Lung (tissue), 12 donors: ENCODE data around the gene SLC29A4. TPM values are rescaled to one million over a fixed set of nuclear protein-coding genes. Genes with fewer than 3 reads are reported as not detected.

Experiments used
- ATAC-seq: fragments of 200-7000 bp; cut with Tn5 transposase; one replicate; pipeline ENCODE4 v1.9.1; 2020; ENCODE audit warnings: moderate number of reproducible peaks; ENCODE audit not compliant: insufficient read depth, low FRiP score
- DNase-seq, 3 donors: peaks; one replicate each; pipeline ENCODE4 v3.0.0-alpha.2; 2013 to 2017
- H3K27ac ChIP-seq, 2 donors: one replicate each; pipeline ENCODE4 v1.5.1; 2013; ENCODE audit warnings: mild to moderate bottlenecking in 2 of 2, moderate library complexity in 2 of 2, control low read depth in 1 of 2, inconsistent platforms in 1 of 2, low read depth in 1 of 2, low read length in 1 of 2
- H3K27me3 ChIP-seq, 3 donors: one replicate each; pipeline ENCODE4 v1.5.1; 2013; ENCODE audit warnings: low read length in 2 of 3; ENCODE audit not compliant: control insufficient read depth in 3 of 3, insufficient read depth in 3 of 3
- H3K36me3 ChIP-seq, 4 donors: one replicate each; pipeline ENCODE4 v1.5.1; 2013; ENCODE audit warnings: low read length in 4 of 4, mild to moderate bottlenecking in 1 of 4, moderate library complexity in 1 of 4; ENCODE audit not compliant: control insufficient read depth in 4 of 4, insufficient read depth in 4 of 4
- H3K4me1 ChIP-seq, 5 donors: one replicate each; pipeline ENCODE4 v1.5.1; 2013; ENCODE audit warnings: low read length in 5 of 5, mild to moderate bottlenecking in 2 of 5, moderate library complexity in 1 of 5; ENCODE audit not compliant: control insufficient read depth in 5 of 5, insufficient read depth in 5 of 5
- H3K4me3 ChIP-seq: one replicate; pipeline ENCODE4 v1.5.1; 2013; ENCODE audit warnings: mild to moderate bottlenecking, control low read depth, moderate library complexity
- H3K9ac ChIP-seq, 2 donors: one replicate each; pipeline ENCODE4 v1.5.1; 2013; ENCODE audit warnings: low read length in 2 of 2, control low read depth in 1 of 2; ENCODE audit not compliant: insufficient read depth in 1 of 2
- H3K9me3 ChIP-seq, 4 donors: one replicate each; pipeline ENCODE4 v1.5.1; 2013; ENCODE audit warnings: low read length in 3 of 4, mild to moderate bottlenecking in 1 of 4, moderate library complexity in 1 of 4; ENCODE audit not compliant: control insufficient read depth in 4 of 4, insufficient read depth in 3 of 4
- WGBS, 2 donors: extraction: QIAGEN DNeasy Blood & Tissue Kit; methylation state at CpG; one replicate each; pipeline ENCODE4 v1.1.7; 2013; 5-methylcytosine and 5-hydroxymethylcytosine counted together
- polyA plus RNA-seq, 2 donors: library from polyadenylated mRNA; stranded (reverse); fragments of 200-250 nt; gene quantifications; one replicate each; pipeline ENCODE4 v1.2.1, GENCODE V29; 2013
- total RNA-seq, 2 donors: library from RNA; depleted of rRNA in 1 of 2; stranded (reverse); fragments of >200 nt in 1 of 2; gene quantifications; one replicate each; pipeline ENCODE4 v1.2.1, GENCODE V29; 2014 to 2021
- TF ChIP-seq, protein P1 (sequence below): IDR thresholded peaks from 2 replicates; pipeline ENCODE4 v1.5.1; 2012; ENCODE audit warnings: mild to moderate bottlenecking; ENCODE audit errors: control extremely low read depth, extremely low read depth
- donor health status: control.
- donor health status: control.
- donor health status: Bipolar disorder and iron deficiency.
- donor health status: healthy.
- donor health status: DM: yes; HTN: yes; CAD: no.

Gene SLC29A4
- total and polyA plus RNA-seq, 4 donors: 0.87 to 5.7 (median 2.0) TPM

DNA sequence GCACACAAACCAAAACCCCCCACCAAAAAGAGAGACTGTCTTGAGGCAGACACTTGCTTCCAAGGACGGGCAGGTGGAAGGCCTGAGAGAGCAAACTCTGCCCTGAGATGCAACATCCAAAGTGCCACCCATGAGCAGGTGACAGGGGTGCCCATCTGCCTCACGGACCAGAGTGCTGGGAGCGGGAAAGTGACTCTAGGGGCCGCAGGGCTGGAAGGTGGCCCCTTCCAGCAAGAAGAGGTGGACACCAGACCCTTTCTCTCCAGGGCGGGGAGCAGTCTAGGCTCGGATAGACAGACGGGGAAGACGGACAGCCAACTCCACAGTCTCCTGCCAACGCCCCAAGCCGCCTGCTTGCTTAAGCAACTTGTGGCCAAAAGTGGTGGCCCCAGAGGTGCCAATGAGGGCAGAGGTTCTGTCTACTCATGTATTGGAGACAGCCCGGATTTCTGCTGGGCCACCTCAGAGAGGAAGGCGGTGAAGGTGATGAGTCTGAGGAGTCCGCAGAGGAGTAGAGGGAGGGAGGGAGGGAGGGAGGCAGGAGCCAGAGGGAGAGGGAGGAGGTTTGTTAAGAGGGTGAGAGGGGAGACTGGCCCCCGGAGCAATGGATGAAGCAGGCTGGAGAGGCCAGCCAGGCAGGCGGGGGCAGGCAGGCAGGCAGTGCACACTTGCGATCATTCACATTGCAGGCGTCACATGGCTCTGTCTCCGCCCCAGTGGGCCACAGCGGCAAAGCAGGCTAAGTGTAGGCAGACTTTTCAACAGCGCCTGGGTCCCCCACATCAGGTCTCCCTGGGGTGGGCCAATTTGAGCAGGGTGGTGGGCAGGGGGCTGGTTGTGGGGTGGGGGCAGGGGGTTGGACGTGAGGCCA, 65.6 kb downstream of the SLC29A4 start:
- Histone ChIP-seq H3K9me3 (peaks cover 0 to 11% (median 6%) of the 10 kb centered on the region in 4 donors), H3K27ac (no peak overlapping the region), H3K4me1 (no peaks in the 10 kb centered on the region), H3K27me3 (no peaks in the 10 kb centered on the region), H3K36me3 (peaks cover 22 to 72% (median 37%) of the 10 kb centered on the region in 4 donors), H3K9ac (no peak overlapping the region), H3K4me3 (no peak overlapping the region)
- no peak for ATAC-seq
- 87 to 91% methylated on average over 21 of the region's 21 CpGs for WGBS, 2 donors
- TF ChIP-seq, protein P1, sequence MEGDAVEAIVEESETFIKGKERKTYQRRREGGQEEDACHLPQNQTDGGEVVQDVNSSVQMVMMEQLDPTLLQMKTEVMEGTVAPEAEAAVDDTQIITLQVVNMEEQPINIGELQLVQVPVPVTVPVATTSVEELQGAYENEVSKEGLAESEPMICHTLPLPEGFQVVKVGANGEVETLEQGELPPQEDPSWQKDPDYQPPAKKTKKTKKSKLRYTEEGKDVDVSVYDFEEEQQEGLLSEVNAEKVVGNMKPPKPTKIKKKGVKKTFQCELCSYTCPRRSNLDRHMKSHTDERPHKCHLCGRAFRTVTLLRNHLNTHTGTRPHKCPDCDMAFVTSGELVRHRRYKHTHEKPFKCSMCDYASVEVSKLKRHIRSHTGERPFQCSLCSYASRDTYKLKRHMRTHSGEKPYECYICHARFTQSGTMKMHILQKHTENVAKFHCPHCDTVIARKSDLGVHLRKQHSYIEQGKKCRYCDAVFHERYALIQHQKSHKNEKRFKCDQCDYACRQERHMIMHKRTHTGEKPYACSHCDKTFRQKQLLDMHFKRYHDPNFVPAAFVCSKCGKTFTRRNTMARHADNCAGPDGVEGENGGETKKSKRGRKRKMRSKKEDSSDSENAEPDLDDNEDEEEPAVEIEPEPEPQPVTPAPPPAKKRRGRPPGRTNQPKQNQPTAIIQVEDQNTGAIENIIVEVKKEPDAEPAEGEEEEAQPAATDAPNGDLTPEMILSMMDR: no peak
- no peak for DNase-seq

DNA sequence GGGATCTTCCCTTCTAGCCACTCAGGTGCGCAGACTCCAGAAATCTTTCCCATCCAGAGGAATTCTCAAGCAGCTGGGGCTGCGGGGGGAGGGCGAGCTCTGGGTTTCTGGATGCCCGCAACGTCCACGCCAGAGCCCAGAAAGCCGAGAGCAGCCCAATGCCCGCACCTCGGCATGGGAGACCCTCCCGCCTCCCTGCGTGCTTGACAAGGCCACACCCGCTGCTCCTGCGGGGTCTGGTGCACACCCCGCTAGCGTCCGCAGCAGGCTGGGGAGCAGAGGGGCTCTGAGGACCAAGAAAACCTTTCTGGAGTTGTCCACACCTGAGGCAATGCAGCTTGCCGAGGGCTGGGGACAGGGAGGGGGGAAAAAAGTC, 66.2 kb downstream of the SLC29A4 start:
- 90 to 93% methylated on average over 17 of the region's 17 CpGs for WGBS, 2 donors
- peaks cover 16 to 66% (median 31%) of the 10 kb centered on the region in 4 donors for H3K36me3 ChIP-seq
- no peak for DNase-seq
- no peak overlapping the region for H3K4me3 ChIP-seq
- H3K27me3 ChIP-seq: no peaks in the 10 kb centered on the region
- TF ChIP-seq, protein P1: no peak
- ATAC-seq: no peak
- no peaks in the 10 kb centered on the region for H3K4me1 ChIP-seq
- H3K27ac ChIP-seq: no peak overlapping the region
- H3K9me3 ChIP-seq: peaks cover 0 to 11% (median under 1%) of the 10 kb centered on the region in 4 donors
- H3K9ac ChIP-seq: no peak overlapping the region

DNA sequence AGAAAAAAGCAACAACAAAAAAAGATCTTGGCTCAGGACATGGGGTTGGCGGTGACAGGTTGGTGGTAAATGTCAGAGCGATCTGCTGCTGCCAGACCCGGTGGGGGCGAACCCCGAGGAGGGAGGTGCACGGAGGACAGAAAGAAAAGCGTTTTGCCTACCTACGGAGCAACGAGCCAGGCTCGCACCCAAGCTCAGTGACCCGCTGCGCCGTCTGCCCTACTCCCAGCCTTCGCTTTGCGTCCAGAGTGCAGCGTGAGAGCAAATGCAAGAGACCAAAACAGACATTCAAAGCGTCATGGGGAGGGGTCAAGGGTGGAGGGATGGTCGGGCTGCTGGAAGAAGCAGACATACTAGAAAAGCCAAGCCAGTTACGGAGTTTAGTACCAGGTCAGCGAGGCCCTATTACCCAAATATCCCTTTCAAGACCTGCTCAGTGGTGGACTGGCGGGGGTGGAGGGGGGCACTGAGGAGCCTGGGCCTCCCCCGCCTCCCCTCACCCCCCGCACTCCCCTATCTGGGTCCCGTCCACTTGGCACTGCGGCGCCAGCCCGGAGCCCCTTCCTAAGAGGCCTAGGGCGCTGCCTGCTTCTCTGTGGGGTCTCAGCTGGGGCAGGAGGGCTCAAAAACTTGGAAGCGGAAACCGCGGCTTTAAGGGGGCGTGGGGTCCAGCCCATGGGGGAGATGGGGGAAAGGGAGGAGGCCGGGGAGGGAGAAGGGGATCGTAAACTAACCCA, 66.9 kb downstream of the SLC29A4 start:
- H3K9me3 ChIP-seq: peaks cover 0 to 6% (median 0%) of the 10 kb centered on the region in 4 donors
- no peak overlapping the region for H3K27ac ChIP-seq
- no peak for ATAC-seq
- H3K27me3 ChIP-seq: no peaks in the 10 kb centered on the region
- DNase-seq: no peak
- H3K4me1 ChIP-seq: peaks cover 0 to 3% (median 0%) of the 10 kb centered on the region in 5 donors
- 87 to 90% methylated on average over 34 of the region's 34 CpGs for WGBS, 2 donors
- no peak overlapping the region for H3K9ac ChIP-seq
- H3K4me3 ChIP-seq: no peak overlapping the region
- TF ChIP-seq, protein P1: no peak
- H3K36me3 ChIP-seq: peaks cover 10 to 62% (median 28%) of the 10 kb centered on the region in 4 donors
